Ammon's horn (tissue), 1 donor: Measurements from ENCODE around the gene POR.

Experiments
- DNase-seq: peaks from one replicate; pipeline ENCODE4 v3.0.0-alpha.2; 2016; ENCODE audit warnings: low spot score

The POR gene

DNA sequence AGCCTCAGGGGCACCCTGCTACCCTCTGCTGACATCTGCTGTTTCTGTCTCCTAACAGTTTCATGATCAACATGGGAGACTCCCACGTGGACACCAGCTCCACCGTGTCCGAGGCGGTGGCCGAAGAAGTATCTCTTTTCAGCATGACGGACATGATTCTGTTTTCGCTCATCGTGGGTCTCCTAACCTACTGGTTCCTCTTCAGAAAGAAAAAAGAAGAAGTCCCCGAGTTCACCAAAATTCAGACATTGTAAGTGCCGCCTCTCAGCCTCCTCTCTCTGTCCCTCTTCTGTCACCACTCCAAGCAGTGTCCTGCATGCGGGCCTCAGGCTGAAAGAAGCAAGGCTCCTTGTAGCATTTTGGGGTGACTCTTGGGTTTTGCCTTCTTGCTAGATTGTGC, 39.0 kb downstream of the POR start:
- no peak for DNase-seq

DNA sequence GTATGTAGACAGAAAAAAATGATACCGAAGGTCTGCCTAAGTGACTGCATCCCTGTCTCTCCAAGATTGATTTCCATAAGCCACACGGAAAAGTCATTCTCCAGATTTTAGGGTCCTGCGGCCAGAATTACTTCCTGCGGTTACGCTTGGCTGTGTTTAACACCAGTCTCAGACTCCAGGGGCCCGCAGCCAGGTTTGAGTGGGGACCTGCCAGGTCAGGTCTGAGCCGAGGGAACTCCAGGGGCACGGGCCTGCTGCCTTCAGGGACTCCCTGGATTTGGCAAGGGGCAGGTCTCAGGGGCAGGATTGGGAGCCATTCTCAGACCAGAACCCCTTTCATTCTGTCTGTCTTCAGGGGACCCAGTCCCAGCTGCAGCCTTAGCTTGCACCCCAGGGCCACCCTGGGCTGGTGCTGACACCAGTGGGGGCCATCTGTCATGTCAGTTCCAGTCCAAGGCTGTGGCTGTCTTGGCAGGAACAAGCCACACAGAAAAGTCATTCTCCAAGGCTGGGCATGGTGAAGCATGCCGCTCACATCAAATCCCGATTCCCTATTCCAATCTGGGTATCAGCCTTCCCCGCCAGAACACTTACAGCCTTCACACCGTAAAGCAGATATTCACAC, 40.5 kb downstream of the POR start:
- no peak for DNase-seq

DNA sequence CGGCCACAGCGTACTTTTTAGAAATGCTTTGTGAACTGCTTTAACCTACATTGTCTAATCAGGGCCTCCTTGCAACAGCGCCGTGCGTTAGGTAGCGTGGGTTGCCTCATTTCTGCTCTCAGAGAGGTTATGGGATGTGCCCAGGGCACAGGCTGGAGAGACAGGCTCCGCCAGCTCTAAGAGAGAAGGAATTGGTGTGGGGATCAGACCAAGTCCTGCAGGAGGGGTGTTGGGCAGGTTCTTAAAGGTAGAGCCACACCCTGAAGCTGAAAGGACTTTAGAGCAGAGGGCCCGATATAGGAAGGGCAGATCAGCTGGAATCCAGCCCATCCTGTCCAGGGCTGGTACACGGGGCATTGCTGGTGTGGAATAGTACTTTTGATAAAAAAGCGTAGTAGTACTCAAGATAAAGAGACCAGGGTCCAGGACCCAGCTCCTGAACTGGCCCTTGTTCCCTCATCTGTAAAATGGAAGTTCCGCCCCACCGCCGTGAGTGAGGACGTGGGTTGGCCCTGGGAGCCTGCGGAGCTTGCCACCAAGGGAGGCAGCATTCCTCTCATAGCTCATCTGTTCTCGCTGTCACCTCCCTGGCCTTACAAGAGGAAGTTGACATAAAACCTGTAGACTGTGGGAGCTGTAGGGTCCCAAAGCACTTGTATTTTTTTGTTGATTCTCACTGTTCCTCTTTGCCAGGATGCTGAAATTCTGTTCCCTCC, 42.2 kb downstream of the POR start:
- no peak for DNase-seq

DNA sequence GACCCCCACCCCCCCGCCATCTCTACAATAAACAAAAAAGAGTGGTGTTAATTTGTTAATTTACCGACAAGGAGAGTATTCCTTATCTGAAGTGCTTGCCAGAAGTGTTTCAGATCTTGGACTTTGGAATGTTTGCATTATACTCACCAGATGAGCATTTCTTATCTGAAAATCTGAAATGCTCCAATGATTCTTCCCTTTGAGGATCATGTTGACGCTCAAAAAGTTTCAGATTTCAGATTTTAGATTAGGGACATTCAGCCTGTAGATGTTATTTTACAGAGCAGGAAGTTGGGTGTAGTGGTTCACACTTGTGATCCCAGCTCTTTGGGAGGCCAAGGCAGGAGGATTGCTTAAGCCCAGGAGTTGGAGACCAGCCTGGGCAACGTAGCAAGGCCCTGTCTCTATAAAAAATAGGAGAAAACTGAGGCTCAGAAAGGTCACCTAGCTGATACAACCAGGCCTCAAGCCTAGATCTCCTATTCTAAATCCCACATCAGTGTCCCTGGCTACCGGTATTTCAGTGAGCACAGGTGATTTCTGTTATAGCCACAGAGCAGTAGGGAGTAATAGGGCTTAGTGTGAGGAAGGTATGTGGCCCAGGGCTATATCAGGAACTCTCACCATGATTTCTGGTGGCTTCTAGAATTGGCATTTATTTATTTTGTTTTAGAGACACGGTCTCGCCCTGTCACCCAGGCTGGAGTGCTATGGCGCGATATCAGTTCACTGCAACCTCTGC, 44.0 kb downstream of the POR start:
- DNase-seq = no peak

DNA sequence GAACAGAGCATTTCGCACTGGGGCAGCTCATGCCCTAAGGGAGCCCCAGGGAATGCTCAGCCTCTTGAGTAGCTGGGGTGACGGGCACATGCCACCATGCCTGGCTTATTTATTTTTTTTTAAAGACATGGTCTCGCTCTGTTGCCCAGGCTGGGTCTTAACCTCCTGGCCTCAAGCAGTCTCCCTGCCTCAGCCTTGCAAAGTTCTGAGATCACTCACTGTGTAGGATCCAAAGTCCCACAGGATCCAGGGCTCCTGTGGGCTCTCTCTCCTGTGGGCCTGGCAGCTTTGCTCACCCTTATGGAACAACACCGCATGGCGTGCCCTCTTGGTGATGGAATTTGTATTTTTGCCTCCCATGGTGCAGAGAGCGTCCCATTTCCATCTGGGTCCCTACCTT, 45.4 kb downstream of the POR start:
- DNase-seq = no peak

DNA sequence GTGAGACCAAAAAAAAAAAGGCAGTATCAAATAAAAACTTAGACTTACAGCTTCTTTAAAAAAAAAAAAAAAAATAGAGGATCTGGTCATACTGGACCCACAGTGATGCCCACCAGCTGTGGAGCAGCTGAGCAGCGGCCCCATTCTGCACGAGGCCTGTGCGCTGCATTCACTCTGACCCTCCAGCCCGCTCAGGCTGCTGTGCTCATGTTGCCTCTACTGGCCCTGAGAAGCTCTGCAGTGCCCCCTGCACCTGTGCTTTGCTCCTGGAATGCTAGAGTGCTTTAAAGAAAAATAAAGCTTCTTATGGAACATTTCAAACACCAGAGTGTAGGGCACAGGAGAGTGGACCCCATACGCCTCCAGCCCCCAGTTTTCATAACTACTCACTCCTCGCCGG, 46.3 kb downstream of the POR start:
- DNase-seq = no peak

DNA sequence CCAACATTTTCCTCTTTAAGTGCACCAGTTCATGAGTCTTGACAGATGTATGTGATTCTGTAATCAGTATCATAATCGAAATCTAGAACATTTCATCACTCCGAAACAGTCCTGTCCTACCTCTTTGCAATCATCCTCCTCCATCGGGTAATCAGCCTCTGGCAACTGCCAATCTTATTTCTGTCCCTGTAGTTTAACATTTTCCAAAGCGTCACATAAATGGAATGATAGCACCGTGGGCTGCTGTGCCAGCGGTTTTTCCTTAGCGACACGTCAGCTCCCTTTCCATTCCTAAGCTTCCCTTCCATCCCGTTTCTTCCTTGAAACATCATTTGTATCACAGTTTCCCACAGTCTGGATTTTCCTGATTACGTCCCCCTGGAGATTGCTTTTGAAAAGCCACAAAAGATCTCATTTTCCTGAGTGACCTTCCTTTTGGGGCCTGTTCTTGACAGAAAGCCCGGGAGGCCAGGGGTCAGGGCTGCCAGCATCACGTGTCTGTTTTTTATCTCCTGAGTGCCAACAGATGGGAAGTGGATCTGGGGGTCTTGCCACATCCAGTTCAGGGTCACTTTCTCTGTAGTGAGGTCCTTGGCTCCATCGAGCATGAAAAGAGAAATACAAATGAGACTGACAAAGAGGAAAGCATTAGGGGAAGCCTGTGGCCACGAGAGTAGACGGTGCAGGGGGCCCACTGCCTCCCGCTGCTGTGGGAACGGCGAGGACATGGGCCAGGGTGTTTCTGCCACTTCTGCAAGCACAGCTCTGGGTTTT, 47.8 kb downstream of the POR start:
- DNase-seq = no peak

DNA sequence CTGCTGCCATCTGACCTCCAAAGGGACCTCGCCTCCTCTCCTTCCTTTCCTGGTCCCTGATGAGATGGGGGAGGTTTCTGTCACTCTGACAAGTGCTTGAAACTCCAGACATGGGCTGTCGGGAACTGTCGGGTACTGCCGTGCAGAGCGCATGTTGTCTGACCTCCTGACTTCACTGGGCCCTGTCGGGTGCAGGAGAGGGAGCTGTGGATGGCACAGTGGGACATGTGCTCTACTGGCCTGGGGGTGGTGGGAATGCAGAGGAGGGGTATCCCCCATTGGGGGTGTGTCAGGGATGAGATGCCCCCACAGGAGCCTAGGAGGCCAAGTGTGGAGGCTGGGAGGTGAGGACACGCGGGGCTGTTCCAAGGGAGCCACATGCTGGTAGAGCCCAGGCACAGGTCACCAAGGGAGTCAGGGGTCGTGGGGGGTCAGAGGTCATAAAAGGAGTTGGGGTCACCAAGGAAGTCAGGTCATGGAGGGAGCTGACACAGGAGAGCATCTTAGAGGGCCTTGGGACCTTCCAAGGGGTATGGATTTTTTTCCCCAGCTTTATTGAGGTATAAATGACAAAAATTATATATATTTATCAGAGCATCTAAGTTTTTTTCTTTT, 48.5 kb downstream of the POR start:
- no peak for DNase-seq

DNA sequence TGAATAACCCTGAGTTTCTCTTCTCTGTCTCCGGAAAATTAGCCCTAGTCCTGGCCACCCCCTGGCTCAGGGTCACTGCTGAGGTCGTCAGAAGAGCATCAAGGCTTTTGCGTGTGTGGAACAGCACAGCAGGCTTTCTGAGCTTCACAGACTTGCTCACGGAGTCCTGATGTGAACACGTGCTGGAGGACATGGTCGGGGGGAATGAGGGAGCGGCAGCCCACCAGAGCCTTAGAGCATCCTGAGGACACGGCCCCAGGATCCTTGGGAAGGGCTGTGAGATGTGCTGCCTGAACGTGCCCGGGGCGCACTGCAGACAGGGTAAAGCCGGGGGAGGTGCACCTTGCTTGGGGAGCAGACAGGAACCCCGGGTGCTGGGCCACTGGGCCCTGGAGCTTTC, 50.7 kb downstream of the POR start:
- no peak for DNase-seq

DNA sequence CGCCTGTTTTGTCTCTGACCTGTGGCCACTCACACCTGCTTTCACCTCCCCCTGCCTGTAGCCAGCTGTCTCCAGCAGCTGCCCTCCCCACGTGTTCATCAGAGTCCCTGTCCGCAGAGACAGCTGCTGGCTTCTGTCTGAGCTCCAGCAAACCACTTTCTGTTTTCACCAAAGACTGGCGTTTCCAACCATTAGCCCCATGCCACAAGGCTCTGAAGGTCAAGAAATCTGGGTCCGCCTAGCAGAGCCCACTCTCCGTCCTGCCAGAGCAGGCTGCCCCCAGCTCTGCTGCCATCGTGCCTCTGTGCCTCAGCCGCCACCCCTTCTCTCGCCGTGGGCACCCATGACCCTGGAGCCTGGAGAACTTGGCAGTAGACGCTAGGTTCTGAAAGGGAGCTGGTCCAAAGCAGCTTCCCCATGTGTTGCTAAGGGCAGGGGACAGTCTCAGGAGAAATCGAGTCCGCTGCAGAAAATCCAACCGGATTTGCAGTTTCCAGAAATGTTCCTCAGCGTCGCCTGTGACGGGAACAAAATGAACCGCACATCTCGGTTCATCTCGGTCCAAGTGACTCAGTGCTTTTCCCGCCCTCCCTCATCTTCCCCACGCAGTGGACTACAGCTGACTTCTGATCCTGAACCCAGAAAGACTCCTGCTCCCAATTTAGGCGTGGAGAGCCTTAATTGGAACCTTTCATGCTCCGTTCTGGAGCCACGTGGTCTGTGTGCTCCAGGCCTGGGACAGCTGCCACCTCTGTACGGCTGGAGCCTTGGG, 51.4 kb downstream of the POR start:
- no peak for DNase-seq

DNA sequence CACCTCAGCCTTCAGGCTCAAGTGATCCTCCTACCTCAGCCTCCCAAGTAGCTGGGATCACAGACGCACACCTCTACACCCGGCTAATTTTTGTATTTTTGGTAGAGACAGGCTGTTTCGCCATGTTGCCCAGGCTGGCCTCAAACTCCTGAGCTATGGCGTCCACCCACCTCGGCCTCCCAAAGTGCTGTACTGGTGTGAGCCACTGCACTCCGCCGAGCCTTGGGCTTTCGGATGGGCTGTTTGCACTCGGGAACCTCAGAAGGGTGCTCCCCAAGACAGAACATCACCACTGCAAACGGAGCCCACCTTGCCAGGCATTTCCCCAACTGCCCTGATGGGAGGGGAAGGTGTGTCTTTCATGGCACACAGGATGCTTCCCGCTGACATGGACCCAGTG, 52.1 kb downstream of the POR start:
- DNase-seq = no peak

DNA sequence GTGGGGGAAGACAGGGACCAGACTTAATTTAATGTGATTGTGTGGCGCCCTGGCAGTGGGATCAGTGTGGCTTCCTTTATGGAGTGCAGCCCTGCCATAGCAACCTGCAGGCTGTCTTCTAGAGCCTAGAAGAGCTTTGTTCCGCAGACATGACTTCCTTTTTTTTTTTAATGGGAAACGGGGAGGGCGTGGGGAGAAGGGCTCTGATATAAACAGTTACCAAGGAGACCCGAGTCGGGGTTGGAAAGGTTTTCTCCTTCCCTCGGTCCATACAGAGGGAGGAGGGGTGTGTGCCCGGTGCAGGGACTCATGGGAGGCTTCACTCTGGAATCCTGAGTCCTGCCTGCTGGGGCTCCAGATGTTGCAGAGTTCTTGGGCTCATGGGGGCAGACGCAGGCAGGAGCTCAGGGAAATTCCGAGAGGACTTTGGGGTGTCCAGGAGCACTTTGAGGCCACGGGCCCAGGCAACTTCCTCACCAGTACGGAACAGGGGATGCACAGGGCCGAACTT, 52.6 kb downstream of the POR start:
- DNase-seq = no peak

DNA sequence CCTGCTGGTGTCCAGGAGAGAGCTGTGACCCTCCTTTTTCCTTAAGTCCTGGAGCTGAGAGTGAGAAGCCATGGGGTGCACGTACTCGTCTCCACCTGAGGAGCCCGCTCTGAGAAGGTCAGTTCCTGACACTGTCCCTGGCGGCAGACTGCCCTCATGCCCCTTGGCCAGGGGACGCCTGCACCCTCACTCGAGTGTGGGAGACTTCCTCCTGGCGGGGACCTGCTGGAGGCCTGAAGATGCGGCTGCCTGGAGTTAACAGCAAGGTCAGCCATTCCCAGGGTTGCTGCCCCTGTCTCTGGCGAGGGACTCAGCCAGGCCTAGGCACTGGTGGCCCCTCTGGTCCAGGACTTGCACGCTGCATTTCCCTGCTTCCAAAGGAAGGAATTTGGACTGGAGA, 53.1 kb downstream of the POR start:
- no peak for DNase-seq

DNA sequence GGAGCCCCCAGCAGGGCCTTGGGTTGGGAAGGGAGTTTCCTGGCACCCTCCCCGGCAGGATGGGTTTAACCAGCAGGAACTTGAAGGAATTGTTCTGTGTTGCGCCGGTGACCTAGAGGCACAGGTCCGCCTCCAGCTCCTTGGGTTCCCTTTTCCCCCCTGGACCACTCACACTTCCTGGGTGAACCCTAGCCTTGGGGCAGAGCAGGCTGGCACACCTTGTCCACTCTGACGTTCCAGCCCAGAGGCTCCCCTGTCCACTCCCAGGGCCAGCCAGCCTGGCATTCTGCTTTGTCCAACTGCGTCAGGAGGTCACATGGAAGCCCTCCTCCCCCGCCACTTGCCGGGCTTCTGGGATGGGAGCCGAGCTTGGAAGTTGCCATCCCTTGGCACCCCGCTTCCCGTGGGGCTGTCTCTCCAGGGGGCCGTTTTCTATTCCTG, 53.6 kb downstream of the POR start:
- DNase-seq = peak; percentile 70

DNA sequence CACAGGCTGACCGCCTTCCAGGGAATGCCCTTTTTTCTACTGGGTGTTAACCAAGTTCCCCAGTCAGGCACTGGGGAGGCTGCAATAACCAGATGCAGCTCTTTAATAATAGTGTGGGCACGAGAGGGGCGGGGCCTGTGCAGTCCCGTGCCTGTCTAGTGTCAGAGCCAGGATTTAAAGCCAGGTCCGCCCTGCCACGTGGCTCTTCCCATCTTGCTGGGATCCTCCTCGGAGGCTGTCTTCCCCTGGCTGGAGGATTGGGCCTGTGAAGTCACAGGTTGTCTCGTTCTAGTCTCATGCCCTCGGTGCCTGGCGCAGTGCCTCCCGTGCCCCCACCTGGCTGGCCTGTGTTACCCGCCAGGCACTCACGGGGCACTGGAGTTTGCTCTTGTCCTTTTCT, 54.2 kb downstream of the POR start:
- no peak for DNase-seq

DNA sequence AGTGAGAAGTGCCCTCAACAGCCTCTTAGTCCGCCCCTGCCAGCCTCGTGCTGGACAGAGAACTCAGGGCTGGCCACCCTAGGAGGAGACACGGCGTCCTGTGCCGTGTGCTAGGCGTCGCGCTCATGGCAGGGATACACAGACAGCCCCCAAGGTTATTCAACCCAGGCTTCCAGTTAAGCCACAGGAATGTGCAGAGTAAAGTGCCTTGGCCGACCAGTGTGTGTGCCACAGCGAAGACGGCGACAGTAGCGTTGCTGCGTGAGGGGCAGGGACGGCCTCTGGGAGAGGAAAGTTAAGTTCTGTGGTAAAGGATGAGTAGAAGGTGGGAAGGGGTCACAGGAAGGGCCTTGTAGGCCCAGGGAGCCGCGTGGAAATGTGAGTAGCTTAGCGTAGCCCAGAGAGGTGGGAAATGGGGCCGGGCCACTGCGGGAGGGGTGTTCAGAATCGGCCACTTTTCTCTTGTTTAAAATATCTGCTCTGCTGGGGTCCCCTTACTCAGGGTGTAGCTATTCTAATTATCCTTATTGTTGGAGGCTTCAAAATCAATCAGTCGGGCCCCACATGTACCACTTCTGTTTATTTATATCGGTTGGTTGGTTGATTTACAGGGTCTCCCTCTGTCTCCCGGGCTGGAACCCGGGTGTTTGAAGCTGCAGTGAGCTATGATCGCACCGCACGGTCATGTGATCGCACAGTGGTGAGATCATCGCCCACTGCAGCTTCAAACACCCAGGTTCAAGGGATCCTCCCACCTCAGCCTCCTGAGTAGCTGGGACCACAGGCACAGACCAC, 54.9 kb downstream of the POR start:
- DNase-seq = no peak

DNA sequence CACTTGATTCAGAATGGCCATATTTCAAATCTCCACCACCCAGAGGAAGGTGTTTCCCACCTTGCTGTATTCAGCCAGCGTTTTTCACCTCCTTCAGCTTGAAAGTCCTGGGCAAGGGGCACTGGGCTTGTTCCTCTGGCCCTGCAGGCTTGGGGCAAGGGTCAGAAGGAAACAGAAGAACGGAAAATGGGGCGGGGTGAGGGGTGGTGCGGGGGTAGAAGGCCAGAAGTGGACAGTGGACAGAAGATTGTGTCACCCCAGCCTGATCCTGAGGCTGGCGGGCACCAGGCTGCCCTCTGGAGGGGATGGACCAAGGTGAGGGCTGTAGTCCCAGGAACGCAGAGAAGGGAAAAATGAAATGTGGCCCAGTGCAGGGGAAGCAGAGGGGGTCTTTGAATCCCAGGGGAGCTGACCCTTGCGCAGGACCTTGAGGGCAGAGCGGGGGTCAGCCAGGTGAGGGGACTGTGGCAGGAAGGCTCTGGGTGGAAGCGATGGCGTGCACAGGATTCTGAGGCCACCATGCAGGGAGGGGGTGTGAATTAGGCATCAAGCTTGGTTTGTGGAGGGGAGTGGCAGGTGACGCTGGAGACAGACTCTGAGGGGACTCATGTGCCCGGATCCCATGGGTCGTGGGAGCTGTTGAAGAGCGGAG, 56.5 kb downstream of the POR start:
- no peak for DNase-seq

DNA sequence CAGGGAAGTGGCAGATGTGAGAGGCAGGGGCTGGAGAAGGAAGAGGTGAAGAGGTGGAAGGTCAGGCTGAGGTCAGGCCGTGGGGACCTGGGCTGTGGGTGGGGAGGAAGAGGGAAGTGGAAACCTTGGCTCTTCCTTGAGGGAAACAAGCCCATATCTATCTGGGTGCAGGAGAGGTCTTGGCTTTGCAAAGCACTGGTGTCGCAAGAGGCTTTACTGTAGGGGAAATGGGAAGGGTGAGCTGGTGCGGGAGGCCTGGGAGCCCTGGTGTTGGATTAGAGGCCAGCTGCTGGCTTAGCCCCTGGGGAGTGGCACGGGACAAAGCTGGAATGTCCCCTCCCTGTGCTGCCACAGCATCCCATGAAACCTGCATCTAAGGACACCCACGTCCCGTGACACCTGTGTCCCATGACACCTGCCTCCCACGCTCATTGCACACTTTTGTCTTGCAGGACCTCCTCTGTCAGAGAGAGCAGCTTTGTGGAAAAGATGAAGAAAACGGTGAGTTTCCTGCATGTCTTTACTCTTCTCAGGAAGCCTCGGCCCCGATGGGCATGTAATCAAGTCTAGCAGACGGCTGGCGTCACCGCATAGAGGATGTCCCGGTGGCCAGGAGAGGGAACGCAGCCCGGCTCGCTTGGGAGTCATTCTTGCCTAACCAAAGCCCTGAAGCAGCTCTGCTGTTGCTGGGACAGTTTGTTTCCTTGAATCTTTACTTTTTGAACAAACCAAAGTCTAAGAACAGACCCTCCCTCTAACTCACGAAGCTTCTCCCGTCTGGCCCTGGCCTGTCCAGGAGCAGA, 57.2 kb downstream of the POR start:
- no peak for DNase-seq

DNA sequence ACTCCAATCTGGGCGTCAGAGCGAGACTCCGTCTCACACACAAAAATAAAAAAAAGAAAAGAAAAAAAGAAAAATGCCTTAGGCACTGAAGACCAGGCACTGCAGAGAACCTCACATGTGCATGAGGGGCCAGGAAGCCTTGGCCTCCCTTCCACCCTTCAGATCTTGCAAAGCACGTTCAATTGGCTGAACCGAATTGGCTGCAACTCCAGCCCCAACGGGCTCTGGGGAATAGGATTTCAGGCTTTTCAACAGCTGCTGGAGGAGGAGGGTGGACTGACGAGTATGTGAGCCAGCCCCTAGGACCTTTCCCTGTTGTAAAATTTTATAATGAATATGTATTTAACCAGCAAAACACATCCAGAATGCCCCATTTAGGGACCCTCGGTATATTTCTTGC, 62.8 kb downstream of the POR start:
- DNase-seq = no peak
